Endothelial cell of umbilical vein (primary cell): ENCODE results near the gene DIP2A.
A peak's percentile ranks its signal among the peaks of the same experiment; 100 is the strongest.

ENCODE experiments used
- CTCF ChIP-seq, 2 donors: IDR thresholded peaks; 1 replicate in 1 of 2; 2 replicates in 1 of 2; pipeline ENCODE4 v1.5.1; 2011; ENCODE audit warnings: low read length in 2 of 2, mild to moderate bottlenecking in 2 of 2, moderate library complexity in 2 of 2, control low read depth in 1 of 2, inconsistent platforms in 1 of 2, low read depth in 1 of 2; ENCODE audit not compliant: insufficient read depth in 1 of 2; ENCODE audit errors: extremely low read depth in 1 of 2
- EZH2 ChIP-seq: IDR thresholded peaks from 2 replicates; pipeline ENCODE4 v1.6.1; 2012; ENCODE audit warnings: borderline replicate concordance, low read depth, mild to moderate bottlenecking, moderate library complexity, low read length, inconsistent platforms; ENCODE audit not compliant: severe bottlenecking
- FOS ChIP-seq: IDR thresholded peaks from 2 replicates; pipeline ENCODE4 v1.6.1; 2011; ENCODE audit warnings: mild to moderate bottlenecking, low read length, moderate library complexity, borderline replicate concordance; ENCODE audit not compliant: insufficient read depth
- JUN ChIP-seq: IDR thresholded peaks from 2 replicates; pipeline ENCODE4 v1.6.1; 2011; ENCODE audit warnings: borderline replicate concordance, low read depth; ENCODE audit not compliant: insufficient read length, insufficient read depth
- MAX ChIP-seq: IDR thresholded peaks from 2 replicates; pipeline ENCODE4 v1.6.1; 2011; ENCODE audit not compliant: insufficient read depth, insufficient read length
- MYC ChIP-seq: IDR thresholded peaks from one replicate; pipeline ENCODE4 v1.6.1; 2011; ENCODE audit warnings: mild to moderate bottlenecking, low read depth, low read length
- POLR2A ChIP-seq: IDR thresholded peaks from 2 replicates; pipeline ENCODE4 v1.6.1; 2012; ENCODE audit warnings: low read depth, mild to moderate bottlenecking, control low read depth, low read length
- POLR2AphosphoS5 ChIP-seq: IDR thresholded peaks from 2 replicates; pipeline ENCODE4 v1.6.1; 2012; ENCODE audit warnings: low read depth, mild to moderate bottlenecking, control low read depth, low read length, moderate library complexity; ENCODE audit not compliant: insufficient read depth

- no peak for TF ChIP-seq CTCF (IDR thresholded peaks at IDR 0.05; ENCODE audit: extremely low read depth in 1 of 2, insufficient read depth in 1 of 2, low read depth in 1 of 2, low read length in 2 of 2)
- TF ChIP-seq MAX: no peak
- TF ChIP-seq POLR2A: no peak
- no peak for TF ChIP-seq EZH2
- no peak for TF ChIP-seq POLR2AphosphoS5
- TF ChIP-seq MYC: no peak
- TF ChIP-seq FOS: peak; percentile 39
- TF ChIP-seq JUN: no peak
Measured at GRCh38 chr21:46474382-46474781, 15.7 kb downstream of the DIP2A start.
